Measurements from ENCODE around the gene CD63. TPM values are rescaled to one million over a fixed set of nuclear protein-coding genes. Genes with fewer than 3 reads are reported as not detected.

CD63 gene
- total and polyA plus RNA-seq, 9 of the 15 experiments (the other 6 are each of a cell fraction or from before 2014, with no cell fraction given): 313 to 735 (median 433) TPM

- Histone ChIP-seq H3K4me2 (ENCODE audit: insufficient read depth, low read length) (no peak overlapping the region), H4K20me1 (replicated peaks; ENCODE audit: control insufficient read depth, insufficient read depth, low read length) (no peaks in the 10 kb centered on the region), H3K9ac (ENCODE audit: insufficient read depth in 1 of 2, low read depth in 2 of 2, low read length in 2 of 2) (no peak overlapping the region), H3K4me1 (replicated peaks in 1 of 2; ENCODE audit: control insufficient read depth in 2 of 2, insufficient read depth in 2 of 2, low read length in 2 of 2) (peaks cover 17 to 18% of the 10 kb centered on the region in 2 experiments), H3K9me1 (ENCODE audit: control insufficient read depth, insufficient read depth, low read length) (no peaks in the 10 kb centered on the region), H3K79me2 (ENCODE audit: control insufficient read depth, insufficient read depth, low read length) (no peaks in the 10 kb centered on the region), H3K36me3 (ENCODE audit: control insufficient read depth, insufficient read depth, low read length) (no peaks in the 10 kb centered on the region), H3K27me3 (ENCODE audit: control insufficient read depth in 2 of 2, insufficient read depth in 2 of 2, low read length in 2 of 2) (no peaks in the 10 kb centered on the region), H3K4me3 (no peak overlapping the region), H3K27ac (ENCODE audit: extremely low read depth, low read depth, low read length) (no peak overlapping the region), H3K9me3 (replicated peaks; ENCODE audit: control insufficient read depth, insufficient read depth, low read depth, low read length) (no peaks in the 10 kb centered on the region), H2AFZ (ENCODE audit: low read depth, low read length) (no peak overlapping the region)
- ATAC-seq (no peak), FAIRE-seq (no peak), DNase-seq (ENCODE audit: extremely low read depth in 1 of 4, low spot score in 3 of 4) (no peak)
- in situ Hi-C loops (cut with MboI) (loop anchor here (5.0 kb wide), 2 partner anchors 206 to 296 kb away; no protein-coding TSS in a partner anchor), intact Hi-C loops (cut with micrococcal nuclease) (loop anchor here (5.0 kb wide), 1 partner anchor 549 kb away; no protein-coding TSS in a partner anchor)
- BruUV-seq (replicated peaks): no TSS peak
- ChIA-PET POLR2A (interaction anchor here (0.5 kb wide), 1 partner anchor 9 kb away, joined by 5 read pairs; no protein-coding TSS in a partner anchor), CTCF (ENCODE audit: low intra/inter-chr PET ratio) (interaction anchor here (1.6 to 2.2 kb wide), 2 partner anchors 11 to 547 kb away, joined by 5 to 20 read pairs; no protein-coding TSS in a partner anchor)
- 51% methylated on average over 3 of the region's 3 CpGs for WGBS (ENCODE audit: insufficient coverage, low coverage, missing lambda C conversion rate)
- TF ChIP-seq RBM15 (IDR thresholded peaks at IDR 0.05; ENCODE audit: insufficient read depth, low read length) (no peak), NCOA2 (IDR thresholded peaks at IDR 0.05; ENCODE audit: partially characterized antibody in 2 of 2) (no peak), RHOXF2B (CRISPR knock-in tag; conservative IDR thresholded peaks at IDR 0.05) (no peak)
These were observed 7.3 kb upstream of the CD63 start for GRCh38 chr12:55736076-55736475.

DNA sequence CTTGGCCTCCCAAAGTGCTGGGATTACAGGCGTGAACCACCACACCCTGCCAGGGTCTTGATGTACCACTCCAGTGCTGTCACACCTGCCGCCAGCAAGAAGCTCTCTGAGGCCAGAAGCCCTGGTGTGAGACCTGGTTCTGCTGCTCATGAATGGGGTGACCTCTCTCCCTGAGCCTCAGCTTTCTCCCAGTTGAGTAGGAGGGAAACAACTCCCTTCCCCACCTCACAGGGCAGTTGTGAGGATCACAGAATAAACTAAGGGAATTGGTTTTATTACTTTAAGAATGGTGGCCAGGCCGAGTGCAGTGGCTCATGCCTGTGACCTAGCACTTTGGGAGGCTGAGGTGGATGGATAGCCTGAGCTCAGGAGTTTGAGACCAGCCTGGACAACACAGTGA is 5.8 kb upstream of the CD63 start:
- CTCF ChIA-PET (ENCODE audit: low intra/inter-chr PET ratio): no interaction called here
- DNase-seq (ENCODE audit: extremely low read depth in 1 of 4, low spot score in 3 of 4) (no peak), FAIRE-seq (no peak), ATAC-seq (no peak)
- no peaks in the 10 kb centered on the region for H4K20me1 ChIP-seq (replicated peaks; ENCODE audit: control insufficient read depth, insufficient read depth, low read length)
- H3K36me3 ChIP-seq (ENCODE audit: control insufficient read depth, insufficient read depth, low read length): no peaks in the 10 kb centered on the region
- no peaks in the 10 kb centered on the region for H3K9me3 ChIP-seq (replicated peaks; ENCODE audit: control insufficient read depth, insufficient read depth, low read depth, low read length)
- H3K4me1 ChIP-seq (replicated peaks in 1 of 2; ENCODE audit: control insufficient read depth in 2 of 2, insufficient read depth in 2 of 2, low read length in 2 of 2): peaks cover 26 to 27% of the 10 kb centered on the region in 2 experiments
- H3K27ac ChIP-seq (ENCODE audit: extremely low read depth, low read depth, low read length): no peak overlapping the region
- POLR2A ChIA-PET: interaction anchor here (0.6 to 1.0 kb wide), 4 partner anchors 10 to 736 kb away, joined by 3 to 4 read pairs (median 3); no protein-coding TSS in a partner anchor
- in situ Hi-C loops (cut with MboI) (no loop called here), intact Hi-C loops (cut with micrococcal nuclease) (no loop called here)
- no peak overlapping the region for H3K4me2 ChIP-seq (ENCODE audit: insufficient read depth, low read length)
- 82% methylated on average over 3 of the region's 3 CpGs for WGBS (ENCODE audit: insufficient coverage, low coverage, missing lambda C conversion rate)
- BruUV-seq (replicated peaks): no TSS peak
- H3K27me3 ChIP-seq (ENCODE audit: control insufficient read depth in 2 of 2, insufficient read depth in 2 of 2, low read length in 2 of 2): no peaks in the 10 kb centered on the region
- H2AFZ ChIP-seq (ENCODE audit: low read depth, low read length): no peak overlapping the region
- H3K4me3 ChIP-seq: no peak overlapping the region
- no peaks in the 10 kb centered on the region for H3K9me1 ChIP-seq (ENCODE audit: control insufficient read depth, insufficient read depth, low read length)
- 0 out of 4 replicates have a peak overlapping the region, but pooled peaks of 1 of the 2 experiments have one; percentile 23 for H3K9ac ChIP-seq (ENCODE audit: insufficient read depth in 1 of 2, low read depth in 2 of 2, low read length in 2 of 2)
- H3K79me2 ChIP-seq (ENCODE audit: control insufficient read depth, insufficient read depth, low read length): no peaks in the 10 kb centered on the region
- TF ChIP-seq, protein P1, sequence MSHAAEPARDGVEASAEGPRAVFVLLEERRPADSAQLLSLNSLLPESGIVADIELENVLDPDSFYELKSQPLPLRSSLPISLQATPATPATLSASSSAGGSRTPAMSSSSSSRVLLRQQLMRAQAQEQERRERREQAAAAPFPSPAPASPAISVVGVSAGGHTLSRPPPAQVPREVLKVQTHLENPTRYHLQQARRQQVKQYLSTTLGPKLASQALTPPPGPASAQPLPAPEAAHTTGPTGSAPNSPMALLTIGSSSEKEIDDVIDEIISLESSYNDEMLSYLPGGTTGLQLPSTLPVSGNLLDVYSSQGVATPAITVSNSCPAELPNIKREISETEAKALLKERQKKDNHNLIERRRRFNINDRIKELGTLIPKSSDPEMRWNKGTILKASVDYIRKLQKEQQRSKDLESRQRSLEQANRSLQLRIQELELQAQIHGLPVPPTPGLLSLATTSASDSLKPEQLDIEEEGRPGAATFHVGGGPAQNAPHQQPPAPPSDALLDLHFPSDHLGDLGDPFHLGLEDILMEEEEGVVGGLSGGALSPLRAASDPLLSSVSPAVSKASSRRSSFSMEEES (CRISPR knock-in tag; IDR thresholded peaks at IDR 0.05): no peak
- no peak for TF ChIP-seq ADNP (tag; IDR thresholded peaks at IDR 0.05)

Data from K562 (cell line).